Kidney epithelial cell (primary cell): ENCODE data around the gene NLRC4. TPM values are rescaled to one million over a fixed set of nuclear protein-coding genes. Genes with fewer than 3 reads are reported as not detected.

Experiments used
- DNase-seq: peaks from one replicate; pipeline ENCODE4 v3.0.0-alpha.2; 2010; ENCODE audit warnings: low read depth
- H3K27me3 ChIP-seq: 2 replicates; pipeline ENCODE4 v1.6.0; 2011; ENCODE audit warnings: low read length; ENCODE audit not compliant: control insufficient read depth, insufficient read depth
- H3K36me3 ChIP-seq: 2 replicates; pipeline ENCODE4 v1.5.1; 2011; ENCODE audit warnings: low read length; ENCODE audit not compliant: control insufficient read depth, insufficient read depth
- H3K4me3 ChIP-seq: 2 replicates; pipeline ENCODE4 v1.5.1; 2011; ENCODE audit warnings: low read depth, mild to moderate bottlenecking, control low read depth, low read length
- total RNA-seq: library from RNA; depleted of rRNA; stranded (reverse); fragments of >200 nt; gene quantifications from 2 replicates; pipeline ENCODE4 v1.2.3, GENCODE V29; 2015
- TF ChIP-seq, protein P1 (sequence below): IDR thresholded peaks from 2 replicates; pipeline ENCODE4 v1.5.1; 2011; ENCODE audit warnings: mild to moderate bottlenecking, moderate library complexity, low read length, control low read depth, inconsistent platforms; ENCODE audit not compliant: insufficient read depth, poor library complexity, severe bottlenecking

The NLRC4 gene
- total RNA-seq, 1 donor from 2014 or later, result not detected

DNA sequence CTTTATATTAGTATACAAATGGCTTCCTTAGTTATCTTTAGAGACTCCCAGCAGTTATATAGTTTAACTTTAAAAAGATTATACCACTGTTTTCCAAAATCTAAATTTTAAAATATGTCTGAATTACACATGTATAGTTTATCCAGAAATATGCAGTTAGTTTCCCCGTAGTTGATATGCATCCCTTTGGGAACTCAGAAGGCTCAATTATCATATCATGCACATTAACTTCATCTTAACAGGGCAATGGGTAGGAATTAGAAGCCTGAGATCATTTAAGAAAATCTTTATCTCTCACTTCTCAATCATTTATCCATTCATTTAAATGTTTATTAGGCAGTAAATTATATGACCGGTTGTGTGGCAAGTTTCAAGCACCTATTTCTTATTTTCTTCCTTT is 27.2 kb downstream of the NLRC4 start:
- no peak overlapping the region for H3K4me3 ChIP-seq
- DNase-seq, result no peak
- H3K27me3 ChIP-seq, result no peaks in the 10 kb centered on the region
- TF ChIP-seq, protein P1, sequence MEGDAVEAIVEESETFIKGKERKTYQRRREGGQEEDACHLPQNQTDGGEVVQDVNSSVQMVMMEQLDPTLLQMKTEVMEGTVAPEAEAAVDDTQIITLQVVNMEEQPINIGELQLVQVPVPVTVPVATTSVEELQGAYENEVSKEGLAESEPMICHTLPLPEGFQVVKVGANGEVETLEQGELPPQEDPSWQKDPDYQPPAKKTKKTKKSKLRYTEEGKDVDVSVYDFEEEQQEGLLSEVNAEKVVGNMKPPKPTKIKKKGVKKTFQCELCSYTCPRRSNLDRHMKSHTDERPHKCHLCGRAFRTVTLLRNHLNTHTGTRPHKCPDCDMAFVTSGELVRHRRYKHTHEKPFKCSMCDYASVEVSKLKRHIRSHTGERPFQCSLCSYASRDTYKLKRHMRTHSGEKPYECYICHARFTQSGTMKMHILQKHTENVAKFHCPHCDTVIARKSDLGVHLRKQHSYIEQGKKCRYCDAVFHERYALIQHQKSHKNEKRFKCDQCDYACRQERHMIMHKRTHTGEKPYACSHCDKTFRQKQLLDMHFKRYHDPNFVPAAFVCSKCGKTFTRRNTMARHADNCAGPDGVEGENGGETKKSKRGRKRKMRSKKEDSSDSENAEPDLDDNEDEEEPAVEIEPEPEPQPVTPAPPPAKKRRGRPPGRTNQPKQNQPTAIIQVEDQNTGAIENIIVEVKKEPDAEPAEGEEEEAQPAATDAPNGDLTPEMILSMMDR, result no peak
- no peaks in the 10 kb centered on the region for H3K36me3 ChIP-seq

DNA sequence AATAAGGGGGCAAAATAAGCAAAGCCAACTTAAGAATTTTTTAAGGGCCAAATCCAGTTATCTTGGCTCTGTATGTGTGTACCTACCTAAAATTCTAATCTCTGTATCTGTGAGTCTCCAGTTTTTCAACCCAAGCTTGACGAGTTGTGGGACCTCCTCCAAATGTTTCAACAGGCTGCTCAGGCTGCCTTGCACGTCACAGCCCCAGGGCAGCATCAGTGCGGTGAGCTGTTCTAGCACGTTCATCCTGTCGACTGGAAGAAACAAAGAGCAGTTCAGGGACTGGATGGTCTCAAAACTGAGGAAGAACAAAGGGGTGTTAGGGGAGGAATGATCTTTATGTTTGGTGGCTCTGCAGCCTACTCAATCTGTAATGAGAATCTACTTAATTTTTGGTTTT is 29.4 kb downstream of the NLRC4 start:
- TF ChIP-seq, protein P1, result no peak
- no peaks in the 10 kb centered on the region for H3K27me3 ChIP-seq
- DNase-seq, result no peak
- no peak overlapping the region for H3K4me3 ChIP-seq
- H3K36me3 ChIP-seq, result no peaks in the 10 kb centered on the region

DNA sequence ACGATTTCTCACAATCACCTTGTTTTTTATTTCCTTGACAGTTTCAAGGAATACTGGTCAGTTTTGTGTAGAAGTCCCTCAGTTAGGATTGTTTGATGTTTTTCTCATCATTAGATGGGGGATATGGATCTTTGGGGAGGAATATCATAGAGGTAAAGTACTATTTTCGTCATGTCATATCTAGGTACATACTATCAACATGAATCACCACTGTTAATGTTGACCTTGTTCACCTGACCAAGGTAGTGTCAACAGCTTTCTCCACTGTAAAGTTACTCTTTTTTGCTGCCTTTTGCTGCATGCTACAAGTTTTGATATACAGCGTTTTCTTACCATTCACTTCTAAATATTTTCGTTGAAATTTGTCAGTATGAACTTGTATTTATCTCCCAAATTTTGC is 32.7 kb downstream of the NLRC4 start:
- TF ChIP-seq, protein P1, result no peak
- no peak for DNase-seq
- no peaks in the 10 kb centered on the region for H3K27me3 ChIP-seq
- no peak overlapping the region for H3K4me3 ChIP-seq
- no peaks in the 10 kb centered on the region for H3K36me3 ChIP-seq

DNA sequence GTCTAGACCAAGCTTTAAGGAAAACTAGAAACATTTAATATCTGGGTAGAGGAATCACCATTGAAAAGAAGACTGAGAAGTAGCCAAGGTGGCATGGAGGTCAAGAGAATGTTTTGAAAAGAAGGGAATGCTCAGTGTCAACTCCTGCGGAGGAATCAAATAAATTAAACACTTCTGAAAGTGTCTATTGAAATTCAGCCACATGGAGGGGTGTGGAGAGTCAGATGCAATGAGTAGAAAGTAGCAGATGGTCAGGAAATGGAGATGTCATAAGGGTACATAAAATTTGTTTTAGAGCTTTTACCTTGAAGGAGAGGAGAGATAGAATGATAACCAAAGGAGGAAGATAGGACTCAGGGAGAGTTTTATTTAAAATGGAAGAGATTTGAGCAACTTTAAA is 35.1 kb downstream of the NLRC4 start:
- H3K27me3 ChIP-seq, result no peaks in the 10 kb centered on the region
- no peaks in the 10 kb centered on the region for H3K36me3 ChIP-seq
- DNase-seq, result no peak
- H3K4me3 ChIP-seq, result no peak overlapping the region
- TF ChIP-seq, protein P1, result no peak

DNA sequence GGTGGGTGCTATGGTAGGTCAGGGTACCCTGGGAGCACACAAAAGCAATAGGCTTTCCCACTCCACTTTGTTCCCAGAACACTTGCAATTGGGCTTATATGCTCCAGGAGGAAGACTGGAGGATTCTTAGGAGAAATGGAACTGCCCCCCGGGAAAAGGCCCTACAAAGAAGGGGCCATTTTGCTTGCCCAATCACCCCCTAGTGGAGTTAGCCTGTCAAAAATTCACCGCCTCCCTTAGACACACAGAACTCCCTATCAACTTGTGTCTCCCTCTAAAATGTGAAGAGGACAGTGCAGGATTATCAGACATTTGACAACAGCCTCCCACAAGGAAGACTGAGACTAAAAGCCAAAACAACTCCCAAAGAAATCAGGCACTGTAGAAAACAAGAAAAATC is 36.5 kb downstream of the NLRC4 start:
- TF ChIP-seq, protein P1, result no peak
- Histone ChIP-seq H3K4me3 (no peak overlapping the region), H3K36me3 (no peaks in the 10 kb centered on the region), H3K27me3 (no peaks in the 10 kb centered on the region)
- DNase-seq, result no peak

DNA sequence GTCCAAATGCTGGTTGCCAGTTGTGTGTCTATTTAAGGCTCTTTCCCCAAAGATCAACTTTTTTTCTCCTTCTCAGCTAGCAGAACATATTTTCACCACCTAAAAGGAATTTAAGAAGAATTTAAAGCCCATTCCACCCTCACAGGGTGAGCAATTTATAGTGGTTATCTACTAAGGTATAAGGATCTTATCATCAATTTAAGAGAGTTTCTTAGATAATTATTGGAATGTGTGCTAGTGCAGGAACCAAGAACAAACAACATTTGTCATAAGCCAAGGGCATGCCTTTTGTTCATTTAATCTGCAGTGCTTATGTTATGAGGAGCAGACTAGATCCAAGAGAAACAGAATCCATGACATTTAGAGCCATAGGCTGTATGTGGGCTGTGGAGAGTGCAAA is 37.2 kb downstream of the NLRC4 start:
- no peak for DNase-seq
- no peaks in the 10 kb centered on the region for H3K27me3 ChIP-seq
- TF ChIP-seq, protein P1, result no peak
- H3K4me3 ChIP-seq, result no peak overlapping the region
- H3K36me3 ChIP-seq, result no peaks in the 10 kb centered on the region
